B cell (primary cell): ENCODE measurements around the gene BRF1. TPM values are rescaled to one million over a fixed set of nuclear protein-coding genes. Genes with fewer than 3 reads are reported as not detected.

Source experiments
- ATAC-seq: fragments of 200-7000 bp; cut with Tn5 transposase; one replicate; pipeline ENCODE4 v1.10.0; 2021; ENCODE audit warnings: low read depth, mild to moderate bottlenecking, moderate number of reproducible peaks, moderate library complexity
- CTCF ChIA-PET: fragments of 350-600 bp; sonication (Branson Sonifier 250); formaldehyde crosslinking; loops from one replicate; lab custom pipeline; 2021; ENCODE audit warnings: antibody characterized with exemption, inconsistent platforms; lab: Charles Lee
- POLR2A ChIA-PET: fragments of 350-600 bp; sonication (Branson Sonifier 250); formaldehyde crosslinking; loops from one replicate; lab custom pipeline; 2021; ENCODE audit warnings: antibody characterized with exemption; lab: Charles Lee
- DNase-seq: peaks from one replicate; pipeline ENCODE4 v3.0.0; 2013
- H2AFZ ChIP-seq: 2 replicates; pipeline ENCODE4 v1.6.1; 2012; ENCODE audit warnings: mild to moderate bottlenecking, low read depth, low read length; ENCODE audit not compliant: insufficient read depth, poor library complexity, severe bottlenecking
- H3K27ac ChIP-seq, 2 donors: 1 replicate in 1 of 2; 2 replicates in 1 of 2; pipeline ENCODE4 v1.5.1; 2012 to 2013; ENCODE audit warnings: low read length in 2 of 2, mild to moderate bottlenecking in 2 of 2, moderate library complexity in 1 of 2
- H3K27me3 ChIP-seq, 4 experiments: fragments of 200-600 bp in 1 of 4; sonication (generic) in 1 of 4; replicated peaks in 1 of 4; 1 replicate in 2 of 4; 2 replicates in 2 of 4; pipeline versions ENCODE4 v1.6.1 to v1.7.0; 2013 to 2016; ENCODE audit warnings: low read length in 3 of 4, mild to moderate bottlenecking in 2 of 4, mixed read lengths in 1 of 4, moderate library complexity in 1 of 4; ENCODE audit not compliant: insufficient read depth in 4 of 4, control insufficient read depth in 3 of 4; ENCODE audit errors: control extremely low read depth in 1 of 4
- H3K36me3 ChIP-seq, 2 experiments: replicated peaks in 1 of 2; 1 replicate in 1 of 2; 2 replicates in 1 of 2; pipeline versions ENCODE4 v1.6.1 to v1.7.1; 2013; ENCODE audit warnings: low read length in 1 of 2; ENCODE audit not compliant: insufficient read depth in 2 of 2, control insufficient read depth in 1 of 2; ENCODE audit errors: control extremely low read depth in 1 of 2, extremely low read depth in 1 of 2
- H3K4me1 ChIP-seq, 2 donors: fragments of 200-600 bp in 1 of 2; sonication (generic) in 1 of 2; 1 replicate in 1 of 2; 2 replicates in 1 of 2; pipeline versions ENCODE4 v1.5.1 to v1.6.1; 2013 to 2017; ENCODE audit warnings: low read length in 2 of 2; ENCODE audit not compliant: control insufficient read depth in 2 of 2, insufficient read depth in 2 of 2
- H3K4me2 ChIP-seq: replicated peaks from 2 replicates; pipeline ENCODE3; 2012; ENCODE audit warnings: mild to moderate bottlenecking, low read depth, low read length; ENCODE audit not compliant: poor library complexity, severe bottlenecking
- H3K4me3 ChIP-seq, 5 experiments: fragments of 200-600 bp in 1 of 5; sonication (generic) in 1 of 5; 1 replicate in 3 of 5; 2 replicates in 2 of 5; pipeline versions ENCODE4 v1.5.1 to v1.7.0; 2011 to 2016; ENCODE audit warnings: low read length in 4 of 5, mild to moderate bottlenecking in 4 of 5, low read depth in 2 of 5, control low read depth in 1 of 5, moderate library complexity in 1 of 5; ENCODE audit not compliant: insufficient read depth in 1 of 5; ENCODE audit errors: control extremely low read depth in 1 of 5, extremely low read depth in 1 of 5
- H3K79me2 ChIP-seq: fragments of 200-600 bp; sonication (generic); one replicate; pipeline ENCODE4 v1.6.0; 2016; ENCODE audit warnings: low read length; ENCODE audit not compliant: control insufficient read depth, insufficient read depth
- H3K9ac ChIP-seq: fragments of 200-600 bp; sonication (generic); 2 replicates; pipeline ENCODE4 v1.6.1; 2017; ENCODE audit warnings: mild to moderate bottlenecking, low read length, moderate library complexity
- H3K9me3 ChIP-seq, 3 donors: one replicate each; pipeline versions ENCODE4 v1.6.1 to v1.7.1; 2013; ENCODE audit warnings: low read length in 2 of 3; ENCODE audit not compliant: control insufficient read depth in 2 of 3, insufficient read depth in 1 of 3; ENCODE audit errors: control extremely low read depth in 1 of 3
- H4K20me1 ChIP-seq: 2 replicates; pipeline ENCODE4 v1.6.0; 2012; ENCODE audit warnings: mild to moderate bottlenecking, low read length; ENCODE audit not compliant: insufficient read depth, control insufficient read depth, poor library complexity, severe bottlenecking
- H3K27ac Mint-ChIP-seq: one replicate; pipeline ENCODE4 v1.8.0; 2021; ENCODE audit warnings: mixed read lengths
- H3K27me3 Mint-ChIP-seq: one replicate; pipeline ENCODE4 v1.8.0; 2021; ENCODE audit warnings: mixed read lengths
- H3K4me1 Mint-ChIP-seq: one replicate; pipeline ENCODE4 v1.8.0; 2021; ENCODE audit warnings: mixed read lengths
- H3K4me3 Mint-ChIP-seq: one replicate; pipeline ENCODE4 v1.8.0; 2021; ENCODE audit warnings: mixed read lengths
- H3K9me3 Mint-ChIP-seq: one replicate; pipeline ENCODE4 v1.8.0; 2022; ENCODE audit warnings: mixed read lengths; ENCODE audit not compliant: insufficient read depth
- EZH2 ChIP-seq: IDR thresholded peaks from 2 replicates; pipeline ENCODE4 v1.6.1; 2012; ENCODE audit warnings: borderline replicate concordance, low read depth, mild to moderate bottlenecking, moderate library complexity, low read length; ENCODE audit not compliant: insufficient read depth, poor library complexity, severe bottlenecking
- WGBS: methylation state at CpG from one replicate; pipeline ENCODE4 v1.1.5; 2013; ENCODE audit warnings: missing lambda C conversion rate; ENCODE audit not compliant: insufficient coverage; 5-methylcytosine and 5-hydroxymethylcytosine counted together
- intact Hi-C: fragments of 100-400 bp; cut with micrococcal nuclease; formaldehyde crosslinking; loops from one replicate; pipeline ENCODE4 v1.10.0; 2022
- polyA plus RNA-seq: library from polyadenylated mRNA; depleted of rRNA; stranded (reverse); fragments of >200 nt; gene quantifications from 2 replicates; pipeline ENCODE4 v1.2.3, GENCODE V29; 2012
- total RNA-seq, 2 donors: library from RNA; stranded (reverse); fragments of 120-200 nt in 1 of 2; gene quantifications; 1 replicate in 1 of 2; 2 replicates in 1 of 2; pipeline versions ENCODE4 v1.2.3 to v1.2.4, GENCODE V29; 2013 to 2022
- TF ChIP-seq, protein P1 (sequence below): fragments of 200-600 bp; IDR thresholded peaks from one replicate; pipeline ENCODE4 v1.8.0; 2022; ENCODE audit warnings: antibody characterized with exemption, mild to moderate bottlenecking

BRF1 gene
- total and polyA plus RNA-seq, 2 donors (not counting 1 experiment from before 2014, with no cell fraction given) = 24.5 to 55.8 TPM

DNA sequence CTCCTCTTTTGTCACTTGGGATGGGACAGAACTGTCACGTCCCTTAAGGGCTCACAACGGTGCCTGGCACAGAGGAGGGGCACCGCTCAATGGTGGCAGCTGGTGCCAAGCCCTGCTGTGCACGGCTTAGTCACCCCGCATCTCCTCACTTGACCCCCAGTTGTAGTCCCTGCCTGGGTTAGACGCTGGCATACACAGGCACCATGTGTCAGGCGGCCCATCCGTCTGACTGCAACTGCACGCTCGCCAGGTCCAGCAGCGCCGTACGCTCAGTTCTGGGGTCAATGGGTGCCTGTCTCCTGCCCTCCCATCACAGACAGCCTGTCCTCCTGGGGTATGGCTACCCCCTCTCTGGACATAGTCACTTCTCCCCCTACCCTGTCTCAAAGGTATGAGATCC lies 12.2 kb upstream of the BRF1 start:
- Mint-ChIP-seq H3K4me3 (peak overlapping the region; percentile 90), H3K27ac (no peak overlapping the region), H3K9me3 (no peaks in the 10 kb centered on the region), H3K4me1 (peaks cover 11% of the 10 kb centered on the region), H3K27me3 (no peaks in the 10 kb centered on the region)
- no peaks in the 10 kb centered on the region for H3K27me3 ChIP-seq
- no peak overlapping the region for H3K4me3 ChIP-seq
- no peaks in the 10 kb centered on the region for H3K36me3 ChIP-seq
- peaks cover 19% of the 10 kb centered on the region for H4K20me1 ChIP-seq
- peaks cover 8% of the 10 kb centered on the region for H3K79me2 ChIP-seq
- ATAC-seq (no peak), DNase-seq (no peak)
- no peaks in the 10 kb centered on the region for H3K9me3 ChIP-seq
- TF ChIP-seq, protein P1, sequence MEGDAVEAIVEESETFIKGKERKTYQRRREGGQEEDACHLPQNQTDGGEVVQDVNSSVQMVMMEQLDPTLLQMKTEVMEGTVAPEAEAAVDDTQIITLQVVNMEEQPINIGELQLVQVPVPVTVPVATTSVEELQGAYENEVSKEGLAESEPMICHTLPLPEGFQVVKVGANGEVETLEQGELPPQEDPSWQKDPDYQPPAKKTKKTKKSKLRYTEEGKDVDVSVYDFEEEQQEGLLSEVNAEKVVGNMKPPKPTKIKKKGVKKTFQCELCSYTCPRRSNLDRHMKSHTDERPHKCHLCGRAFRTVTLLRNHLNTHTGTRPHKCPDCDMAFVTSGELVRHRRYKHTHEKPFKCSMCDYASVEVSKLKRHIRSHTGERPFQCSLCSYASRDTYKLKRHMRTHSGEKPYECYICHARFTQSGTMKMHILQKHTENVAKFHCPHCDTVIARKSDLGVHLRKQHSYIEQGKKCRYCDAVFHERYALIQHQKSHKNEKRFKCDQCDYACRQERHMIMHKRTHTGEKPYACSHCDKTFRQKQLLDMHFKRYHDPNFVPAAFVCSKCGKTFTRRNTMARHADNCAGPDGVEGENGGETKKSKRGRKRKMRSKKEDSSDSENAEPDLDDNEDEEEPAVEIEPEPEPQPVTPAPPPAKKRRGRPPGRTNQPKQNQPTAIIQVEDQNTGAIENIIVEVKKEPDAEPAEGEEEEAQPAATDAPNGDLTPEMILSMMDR = no peak
- TF ChIP-seq EZH2 = no peak
- H2AFZ ChIP-seq = peak overlapping the region; percentile 93
- intact Hi-C loops = no loop called here
- ChIA-PET POLR2A (interaction anchor here (2.3 kb wide), 1 partner anchor 12 kb away, joined by 25 read pairs; the partner anchor contains the start of gene BRF1), CTCF (interaction anchor here (1.2 to 2.1 kb wide), 3 partner anchors 12 to 177 kb away, joined by 4 to 12 read pairs (median 5); partner anchors contain the start of gene BRF1)
- 96% methylated on average over 13 of the region's 13 CpGs for WGBS
- peaks cover 13 to 22% of the 10 kb centered on the region in 2 donors for H3K4me1 ChIP-seq
- H3K4me2 ChIP-seq = peak overlapping the region; percentile 90
- no peak overlapping the region for H3K9ac ChIP-seq
- H3K27ac ChIP-seq = no peak overlapping the region

DNA sequence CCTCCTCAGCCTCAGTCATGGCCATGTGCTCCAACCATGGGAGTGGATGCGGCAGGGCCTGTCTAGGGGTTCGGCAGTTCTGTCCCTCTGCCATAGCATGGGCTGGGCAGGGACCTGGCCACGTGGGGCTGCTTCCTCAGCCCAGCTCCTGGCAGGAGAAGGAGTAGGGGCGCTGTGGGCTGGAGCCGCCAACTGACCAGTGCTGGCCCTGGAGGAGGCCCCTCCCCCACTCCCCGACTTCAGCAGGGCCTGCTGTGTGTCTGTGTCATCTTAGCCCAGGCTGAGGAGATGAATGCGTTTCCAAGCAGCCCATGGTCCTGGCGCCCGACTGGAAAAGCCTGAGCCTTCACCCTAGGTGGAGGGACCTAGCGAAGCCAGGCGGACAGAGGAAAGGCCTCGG lies 11.0 kb upstream of the BRF1 start:
- Histone ChIP-seq H3K4me1 (peaks cover 13 to 22% of the 10 kb centered on the region in 2 donors), H3K9me3 (no peaks in the 10 kb centered on the region), H3K79me2 (peaks cover 6% of the 10 kb centered on the region), H3K9ac (no peak overlapping the region), H3K4me2 (no peak overlapping the region), H4K20me1 (peaks cover 14% of the 10 kb centered on the region), H3K4me3 (no peak overlapping the region), H3K27me3 (no peaks in the 10 kb centered on the region), H3K27ac (no peak overlapping the region), H3K36me3 (no peaks in the 10 kb centered on the region), H2AFZ (no peak overlapping the region)
- Mint-ChIP-seq H3K9me3 (no peaks in the 10 kb centered on the region), H3K4me3 (no peak overlapping the region), H3K27ac (no peak overlapping the region), H3K4me1 (peaks cover 11% of the 10 kb centered on the region), H3K27me3 (no peaks in the 10 kb centered on the region)
- no peak for TF ChIP-seq EZH2
- WGBS = 93% methylated on average over 12 of the region's 12 CpGs
- ChIA-PET CTCF (no interaction called here), POLR2A (no interaction called here)
- ATAC-seq (no peak), DNase-seq (no peak)
- intact Hi-C loops = no loop called here
